ENCODE data around the gene ZCCHC4.

The ZCCHC4 gene

GRCh38 chr4:25312496-25313200 lies at the start of gene ZCCHC4:
ZCCHC4 (plus strand) TSS chr4:25312774; CDS start chr4:25312810, 36 bp downstream.
- DNase-seq: peak; percentile 92

GRCh38 chr4:25271866-25272265 lies 40.7 kb upstream of the ZCCHC4 start:
- DNase-seq: no peak

- no peak for DNase-seq
These were observed 32.4 kb upstream of the ZCCHC4 start for GRCh38 chr4:25280210-25280609.

- DNase-seq: no peak
These were observed 28.6 kb upstream of the ZCCHC4 start for GRCh38 chr4:25283948-25284347.

- DNase-seq: no peak
These were observed 28.1 kb upstream of the ZCCHC4 start for GRCh38 chr4:25284466-25284865.

GRCh38 chr4:25290490-25291067 lies 22.0 kb upstream of the ZCCHC4 start:
- peak; percentile 92 for DNase-seq

GRCh38 chr4:25291158-25291733 lies 21.3 kb upstream of the ZCCHC4 start:
- no peak for DNase-seq

- no peak for DNase-seq
These were observed 14.9 kb upstream of the ZCCHC4 start for GRCh38 chr4:25297528-25298242.

- DNase-seq: peak; percentile 94
These were observed 12.9 kb upstream of the ZCCHC4 start for GRCh38 chr4:25299476-25300203.

GRCh38 chr4:25301471-25301870 lies 11.1 kb upstream of the ZCCHC4 start:
- DNase-seq: no peak

GRCh38 chr4:25302626-25303025 lies 9.9 kb upstream of the ZCCHC4 start:
- no peak for DNase-seq

- no peak for DNase-seq
These were observed 9.0 kb upstream of the ZCCHC4 start for GRCh38 chr4:25303578-25303977.

GRCh38 chr4:25306518-25307057 lies 6.0 kb upstream of the ZCCHC4 start:
- DNase-seq: no peak

- no peak for DNase-seq
These were observed 5.0 kb upstream of the ZCCHC4 start for GRCh38 chr4:25307596-25307995.

- DNase-seq: no peak
These were observed 4.3 kb upstream of the ZCCHC4 start for GRCh38 chr4:25308306-25308705.

- no peak for DNase-seq
These were observed 3.8 kb upstream of the ZCCHC4 start for GRCh38 chr4:25308761-25309160.

GRCh38 chr4:25310066-25310802 lies 2.3 kb upstream of the ZCCHC4 start:
- DNase-seq: no peak

GRCh38 chr4:25310803-25311166 lies 1.8 kb upstream of the ZCCHC4 start:
- DNase-seq: no peak

- no peak for DNase-seq
These were observed 774 bp downstream of the ZCCHC4 start for GRCh38 chr4:25313201-25313895.

- no peak for DNase-seq
These were observed 7.8 kb downstream of the ZCCHC4 start for GRCh38 chr4:25320336-25320735.

GRCh38 chr4:25320773-25321172 lies 8.2 kb downstream of the ZCCHC4 start:
- DNase-seq: no peak

Data from islet precursor cell (in vitro differentiated cells).